Tibial nerve (tissue), 4 donors: ENCODE measurements around the gene PSME3. TPM values are rescaled to one million over a fixed set of nuclear protein-coding genes. Genes with fewer than 3 reads are reported as not detected.
A peak's percentile ranks its signal among the peaks of the same experiment; 100 is the strongest.

Experiments used
- DNase-seq, 2 donors: peaks; one replicate each; pipeline ENCODE4 v3.0.0-alpha.2; 2019; ENCODE audit warnings: low spot score in 2 of 2
- H3K27ac ChIP-seq, 4 donors: fragments of 200-600 bp; sonication (generic) in 3 of 4; one replicate each; pipeline ENCODE4 v1.5.1; 2017 to 2019; ENCODE audit warnings: mild to moderate bottlenecking in 1 of 4
- H3K27me3 ChIP-seq, 2 donors: fragments of 200-600 bp; sonication (generic) in 1 of 2; one replicate each; pipeline versions ENCODE4 v1.5.1 to v1.6.0; 2017 to 2019
- H3K36me3 ChIP-seq, 3 donors: fragments of 200-600 bp; sonication (generic); one replicate each; pipeline ENCODE4 v1.5.1; 2018 to 2019
- H3K4me1 ChIP-seq, 4 donors: fragments of 200-600 bp; sonication (generic) in 3 of 4; one replicate each; pipeline ENCODE4 v1.5.1; 2017 to 2019
- H3K4me3 ChIP-seq, 4 donors: fragments of 200-600 bp; sonication (generic) in 3 of 4; one replicate each; pipeline ENCODE4 v1.5.1; 2017 to 2019; ENCODE audit warnings: mild to moderate bottlenecking in 1 of 4, moderate library complexity in 1 of 4
- H3K9me3 ChIP-seq, 4 donors: fragments of 200-600 bp; sonication (generic) in 3 of 4; one replicate each; pipeline ENCODE4 v1.5.1; 2017 to 2019
- CTCF ChIP-seq, 5 experiments: fragments of 200-600 bp in 3 of 5; fragments of 450-650 bp in 2 of 5; sonication (generic) in 3 of 5; IDR thresholded peaks; one replicate each; pipeline ENCODE4 v1.5.1; 2016 to 2019; ENCODE audit warnings: antibody characterized with exemption in 5 of 5, mild to moderate bottlenecking in 3 of 5, moderate library complexity in 2 of 5
- EP300 ChIP-seq, 2 donors: sonication (generic); formaldehyde crosslinking; IDR thresholded peaks; one replicate each; pipeline ENCODE4 v1.6.1; 2017; ENCODE audit warnings: antibody characterized with exemption in 2 of 2, mild to moderate bottlenecking in 1 of 2
- POLR2A ChIP-seq, 2 donors: fragments of 450-650 bp; IDR thresholded peaks; one replicate each; pipeline ENCODE4 v1.6.1; 2017; ENCODE audit warnings: antibody characterized with exemption in 2 of 2, mild to moderate bottlenecking in 2 of 2, moderate library complexity in 2 of 2
- WGBS, 2 donors: methylation state at CpG; one replicate each; pipeline ENCODE4 v1.1.5; 2018; 5-methylcytosine and 5-hydroxymethylcytosine counted together
- total RNA-seq, 4 donors: library from RNA; depleted of rRNA; stranded (reverse); fragments of >200 nt; gene quantifications; one replicate each; pipeline ENCODE4 v1.1.0, GENCODE V29; 2016

The PSME3 gene
- total RNA-seq = 10 to 100 TPM; 42.2 to 86.7 (median 53.7) TPM

GRCh38 chr17:42832934-42833766 is at the start of gene PSME3:
Gene PSME3 (plus strand): TSS chr17:42833397. CDS start chr17:42833632, 235 bp downstream.
- Histone ChIP-seq H3K27me3 (no peaks in the 10 kb centered on the region), H3K4me1 (peaks cover 0 to 36% (median 14%) of the 10 kb centered on the region in 4 donors), H3K9me3 (no peaks in the 10 kb centered on the region), H3K36me3 (peaks cover 0 to 34% (median 13%) of the 10 kb centered on the region in 3 donors), H3K27ac (peak within 1 kb of the TSS; percentile 44 to 90 (median 88)), H3K4me3 (peak within 1 kb of the TSS; percentile 52 to 96 (median 76))
- 1% methylated on average over 60 to 61 of the region's 71 CpGs for WGBS, 2 donors
- DNase-seq = peak; percentile 65 to 80
- peak in 2 of 5 experiments; percentile 24 to 35 for TF ChIP-seq CTCF (IDR thresholded peaks at IDR 0.05)
- TF ChIP-seq EP300 (IDR thresholded peaks at IDR 0.05) = peak; percentile 74 to 98
- TF ChIP-seq POLR2A (IDR thresholded peaks at IDR 0.05) = peak; percentile 86 to 89

GRCh38 chr17:42783791-42784138 is 49.4 kb upstream of the PSME3 start:
- no peak overlapping the region for H3K27ac ChIP-seq
- no peak overlapping the region for H3K4me3 ChIP-seq
- 21 to 26% methylated on average over 21 to 22 of the region's 22 CpGs for WGBS, 2 donors
- DNase-seq = no peak
- H3K36me3 ChIP-seq = peaks cover 0 to 12% (median 6%) of the 10 kb centered on the region in 3 donors
- TF ChIP-seq POLR2A (IDR thresholded peaks at IDR 0.05) = no peak
- no peak for TF ChIP-seq CTCF (IDR thresholded peaks at IDR 0.05)
- no peaks in the 10 kb centered on the region for H3K9me3 ChIP-seq
- H3K4me1 ChIP-seq = peaks cover 0 to 56% (median 23%) of the 10 kb centered on the region in 4 donors
- H3K27me3 ChIP-seq = peaks cover 0 to 86% of the 10 kb centered on the region in 2 donors

- Histone ChIP-seq H3K4me1 (peaks cover 0 to 56% (median 23%) of the 10 kb centered on the region in 4 donors), H3K27ac (no peak overlapping the region), H3K27me3 (peaks cover 0 to 86% of the 10 kb centered on the region in 2 donors), H3K36me3 (peaks cover 0 to 5% (median 0%) of the 10 kb centered on the region in 3 donors), H3K9me3 (no peaks in the 10 kb centered on the region), H3K4me3 (no peak overlapping the region)
- WGBS, 2 donors = 10 to 23% methylated on average over 16 to 25 of the region's 25 CpGs
- TF ChIP-seq CTCF (IDR thresholded peaks at IDR 0.05) (no peak), EP300 (IDR thresholded peaks at IDR 0.05) (no peak), POLR2A (IDR thresholded peaks at IDR 0.05) (no peak)
- no peak for DNase-seq
These were observed 48.8 kb upstream of the PSME3 start for GRCh38 chr17:42784409-42784808.

GRCh38 chr17:42784811-42785592 is 48.2 kb upstream of the PSME3 start:
- 19 to 23% methylated on average over 52 of the region's 52 CpGs for WGBS, 2 donors
- DNase-seq = no peak
- peaks cover 0 to 83% of the 10 kb centered on the region in 2 donors for H3K27me3 ChIP-seq
- no peak overlapping the region for H3K27ac ChIP-seq
- no peaks in the 10 kb centered on the region for H3K9me3 ChIP-seq
- H3K4me3 ChIP-seq = no peak overlapping the region
- peaks cover 0 to 50% (median 23%) of the 10 kb centered on the region in 4 donors for H3K4me1 ChIP-seq
- TF ChIP-seq EP300 (IDR thresholded peaks at IDR 0.05) = no peak
- no peak for TF ChIP-seq CTCF (IDR thresholded peaks at IDR 0.05)
- TF ChIP-seq POLR2A (IDR thresholded peaks at IDR 0.05) = no peak
- no peaks in the 10 kb centered on the region for H3K36me3 ChIP-seq
